Large intestine (tissue), 3 donors: ENCODE measurements around the gene LRP11. TPM values are rescaled to one million over a fixed set of nuclear protein-coding genes. Genes with fewer than 3 reads are reported as not detected.
"Not testable (repeated sequence)": the region's sequence is repeated elsewhere in the genome, so short reads cannot be mapped to it uniquely, and the experiment has no call there.

Experiments
- DNase-seq, 2 donors: peaks; one replicate each; pipeline versions ENCODE4 v3.0.0 to v3.0.0-alpha.2; 2013
- H3K27ac ChIP-seq: one replicate; pipeline ENCODE4 v1.5.1; 2013; ENCODE audit warnings: low read length
- H3K27me3 ChIP-seq: 2 replicates; pipeline ENCODE4 v1.6.1; 2013; ENCODE audit warnings: low read length; ENCODE audit not compliant: control insufficient read depth, insufficient read depth
- H3K36me3 ChIP-seq: 2 replicates; pipeline ENCODE4 v1.6.1; 2013; ENCODE audit warnings: low read length; ENCODE audit not compliant: control insufficient read depth, insufficient read depth
- H3K4me1 ChIP-seq: one replicate; pipeline ENCODE4 v1.6.1; 2013; ENCODE audit warnings: low read length; ENCODE audit not compliant: control insufficient read depth, insufficient read depth
- H3K4me3 ChIP-seq: one replicate; pipeline ENCODE4 v1.5.1; 2013; ENCODE audit warnings: low read length
- H3K9me3 ChIP-seq: one replicate; pipeline ENCODE4 v1.6.1; 2013; ENCODE audit warnings: mild to moderate bottlenecking, low read depth, low read length, moderate library complexity; ENCODE audit not compliant: control insufficient read depth
- whole genome bisulfite sequencing: methylation state at CpG from one replicate; pipeline ENCODE4 v1.1.5; 2013; ENCODE audit warnings: low lambda C conversion rate; ENCODE audit not compliant: insufficient coverage; 5-methylcytosine and 5-hydroxymethylcytosine counted together
- polyA plus RNA-seq: library from polyadenylated mRNA; unstranded; fragments of 120-200 nt; gene quantifications from one replicate; pipeline ENCODE4 v1.2.1, GENCODE V29; 2013

LRP11 gene
- polyA plus RNA-seq, 1 donor: 28.8 TPM

DNA sequence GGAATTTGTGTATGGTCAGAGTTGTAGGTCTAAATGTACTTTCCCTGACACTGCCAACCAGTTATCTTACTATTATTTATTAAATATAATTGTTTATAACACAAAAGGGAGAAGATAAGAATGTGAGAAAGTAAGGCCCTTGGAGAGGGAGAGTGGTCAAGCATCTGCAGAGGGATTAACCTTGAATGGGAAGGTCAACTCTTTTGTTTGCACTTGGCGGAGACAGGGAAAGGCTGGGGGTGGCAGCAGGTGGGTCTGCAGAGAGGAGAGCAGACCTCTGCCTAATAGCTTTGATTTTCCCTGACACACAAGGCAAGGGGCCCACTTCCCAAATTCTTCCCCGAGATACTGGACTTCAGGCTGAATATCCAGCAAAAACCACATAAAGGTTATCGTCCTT is 4.2 kb downstream of the LRP11 start:
- H3K4me1 ChIP-seq: no peaks in the 10 kb centered on the region
- H3K27me3 ChIP-seq: no peaks in the 10 kb centered on the region
- no peak overlapping the region for H3K27ac ChIP-seq
- no peak overlapping the region for H3K4me3 ChIP-seq
- DNase-seq: no peak
- no CpG with 5 or more reads among the region's 3 CpGs for WGBS
- H3K9me3 ChIP-seq: no peaks in the 10 kb centered on the region
- no peaks in the 10 kb centered on the region for H3K36me3 ChIP-seq

DNA sequence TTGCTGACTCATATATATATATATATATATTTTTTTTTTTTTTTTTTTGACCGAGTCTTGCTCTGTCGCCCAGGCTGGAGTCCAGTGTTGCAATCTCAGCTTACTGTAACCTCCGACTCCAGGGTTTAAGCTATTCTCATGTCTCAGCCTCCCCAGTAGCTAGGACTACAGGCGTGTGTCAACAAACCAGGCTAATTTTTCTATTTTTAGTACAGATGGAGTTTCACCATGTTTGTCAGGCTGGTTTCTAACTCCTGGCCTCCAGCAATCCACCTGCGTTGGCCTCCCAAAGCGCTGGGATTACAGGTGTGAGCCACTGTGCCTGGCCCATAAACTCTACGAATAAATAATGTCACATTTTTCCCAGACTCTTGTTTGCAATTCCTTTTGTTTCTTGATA is 4.8 kb downstream of the LRP11 start:
- DNase-seq: peak in 1 of 2 donors; percentile 20
- WGBS: 83% methylated on average over 1 of the region's 7 CpGs
- no peaks in the 10 kb centered on the region for H3K4me1 ChIP-seq
- H3K27ac ChIP-seq: no peak overlapping the region
- no peak overlapping the region for H3K4me3 ChIP-seq
- H3K36me3 ChIP-seq: no peaks in the 10 kb centered on the region
- H3K9me3 ChIP-seq: no peaks in the 10 kb centered on the region
- H3K27me3 ChIP-seq: no peaks in the 10 kb centered on the region

DNA sequence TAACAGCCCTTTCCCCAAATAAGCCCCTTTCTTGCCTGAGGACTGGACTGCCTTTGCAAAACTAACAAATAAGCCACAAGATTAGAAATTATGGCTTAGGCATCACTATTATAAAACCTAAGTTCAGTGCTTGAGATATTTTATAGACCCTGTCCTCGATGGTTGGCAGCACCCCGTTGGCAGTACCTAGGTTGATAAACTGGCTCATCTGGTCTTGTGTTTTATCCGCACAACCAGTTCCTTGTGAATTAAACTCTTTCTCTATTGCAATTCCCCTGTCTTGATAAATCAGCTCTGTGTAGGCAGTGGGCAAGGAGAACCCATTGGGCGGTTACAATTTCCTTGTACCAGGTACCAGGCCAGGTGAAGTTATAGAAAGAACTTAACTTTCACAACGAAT is 6.6 kb downstream of the LRP11 start:
- Histone ChIP-seq H3K27me3 (no peaks in the 10 kb centered on the region), H3K4me1 (no peaks in the 10 kb centered on the region), H3K9me3 (no peaks in the 10 kb centered on the region), H3K4me3 (no peak overlapping the region), H3K36me3 (no peaks in the 10 kb centered on the region), H3K27ac (no peak overlapping the region)
- no CpG with 5 or more reads among the region's 5 CpGs for WGBS
- DNase-seq: no peak

DNA sequence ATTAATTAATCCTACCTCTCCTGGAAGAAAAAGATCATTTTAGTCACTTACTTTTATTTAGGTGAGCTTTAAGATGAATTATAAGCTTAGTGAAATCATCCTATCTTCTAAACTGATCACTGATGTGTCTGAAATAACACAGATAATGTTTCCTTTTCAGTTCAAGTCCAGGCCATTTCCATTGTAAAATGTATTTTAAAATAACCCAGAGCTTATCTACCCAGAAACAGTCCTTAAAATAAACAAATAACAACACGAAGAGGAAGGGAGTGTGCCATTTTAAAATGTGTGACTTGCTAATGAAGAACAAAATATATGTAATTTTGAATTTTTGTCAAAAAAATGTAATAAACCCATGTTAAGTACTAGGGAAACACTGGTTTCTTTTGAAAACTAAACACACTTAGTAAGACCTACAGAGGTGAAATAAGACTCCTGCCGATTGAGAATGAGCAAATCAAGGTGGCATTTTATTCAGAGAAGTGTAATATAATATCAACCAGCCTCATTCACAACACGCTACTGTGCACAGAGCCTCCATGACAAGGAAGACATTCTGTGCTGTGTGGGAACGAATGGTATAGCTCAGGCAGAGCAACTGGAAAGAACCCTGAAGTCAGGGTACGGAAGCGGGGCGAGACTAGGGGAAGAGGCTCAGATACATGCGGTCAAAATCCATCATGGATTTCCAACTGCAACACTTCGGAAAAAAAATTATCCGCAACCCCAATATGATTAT is 7.7 kb downstream of the LRP11 start:
- Histone ChIP-seq H3K4me1 (no peaks in the 10 kb centered on the region), H3K27ac (no peak overlapping the region), H3K36me3 (no peaks in the 10 kb centered on the region), H3K4me3 (no peak overlapping the region), H3K27me3 (no peaks in the 10 kb centered on the region), H3K9me3 (no peaks in the 10 kb centered on the region)
- WGBS: 84% methylated on average over 8 of the region's 10 CpGs
- no peak for DNase-seq

DNA sequence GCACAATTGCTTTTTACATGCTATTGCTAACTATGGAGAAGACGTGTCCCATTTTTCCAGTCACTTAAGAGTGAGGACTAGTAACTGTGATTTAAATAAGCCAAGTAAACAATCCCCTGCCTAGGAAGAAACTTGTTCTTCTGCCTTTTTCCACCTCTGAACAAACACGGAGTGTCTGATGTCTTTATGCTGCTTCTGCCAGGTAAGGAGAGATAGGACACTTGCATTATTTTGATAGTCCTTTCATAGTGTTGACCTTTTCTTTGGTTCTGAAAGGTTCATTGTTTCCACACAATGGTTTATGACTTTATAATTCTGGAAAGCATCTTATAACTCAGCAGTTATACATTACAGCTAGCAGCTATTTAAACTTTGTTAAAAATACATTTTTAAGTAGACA is 8.4 kb downstream of the LRP11 start:
- WGBS: 67% methylated on average over 1 of the region's 2 CpGs
- no peaks in the 10 kb centered on the region for H3K9me3 ChIP-seq
- no peak for DNase-seq
- H3K36me3 ChIP-seq: no peaks in the 10 kb centered on the region
- no peak overlapping the region for H3K27ac ChIP-seq
- H3K4me1 ChIP-seq: no peaks in the 10 kb centered on the region
- no peak overlapping the region for H3K4me3 ChIP-seq
- H3K27me3 ChIP-seq: no peaks in the 10 kb centered on the region

DNA sequence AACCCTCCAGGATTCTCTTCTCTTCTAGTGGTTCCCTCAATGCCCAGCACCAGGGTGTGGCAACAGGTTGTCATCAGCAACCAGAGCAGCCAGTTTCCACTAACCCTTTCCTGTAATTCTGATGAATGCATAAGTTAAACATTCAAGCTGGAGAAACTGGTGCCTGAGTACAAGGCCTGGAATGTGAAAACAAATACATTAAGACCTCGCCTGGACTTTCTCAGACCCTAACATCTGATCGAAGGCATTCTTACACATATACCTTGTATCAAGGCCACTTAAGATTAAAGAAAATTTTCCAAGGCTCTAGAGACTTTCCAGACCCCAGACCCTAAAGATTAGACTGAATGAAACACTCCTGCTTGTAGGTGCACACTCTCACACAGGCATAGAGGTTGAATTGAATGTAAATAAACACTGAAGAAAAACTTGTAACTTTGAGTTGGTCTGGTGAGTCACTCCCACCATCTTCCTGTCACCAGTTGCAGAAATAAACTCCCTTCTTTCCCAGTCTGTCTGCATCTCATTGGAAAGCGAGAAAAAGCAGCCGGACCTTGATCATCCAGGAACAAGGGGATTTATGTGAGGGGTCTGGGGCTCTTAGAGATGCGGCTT is 9.0 kb downstream of the LRP11 start:
- no peaks in the 10 kb centered on the region for H3K27me3 ChIP-seq
- no peak overlapping the region for H3K27ac ChIP-seq
- DNase-seq: no peak
- H3K36me3 ChIP-seq: no peaks in the 10 kb centered on the region
- H3K4me3 ChIP-seq: no peak overlapping the region
- no peaks in the 10 kb centered on the region for H3K9me3 ChIP-seq
- H3K4me1 ChIP-seq: no peaks in the 10 kb centered on the region
- WGBS: no CpG with 5 or more reads among the region's 5 CpGs

DNA sequence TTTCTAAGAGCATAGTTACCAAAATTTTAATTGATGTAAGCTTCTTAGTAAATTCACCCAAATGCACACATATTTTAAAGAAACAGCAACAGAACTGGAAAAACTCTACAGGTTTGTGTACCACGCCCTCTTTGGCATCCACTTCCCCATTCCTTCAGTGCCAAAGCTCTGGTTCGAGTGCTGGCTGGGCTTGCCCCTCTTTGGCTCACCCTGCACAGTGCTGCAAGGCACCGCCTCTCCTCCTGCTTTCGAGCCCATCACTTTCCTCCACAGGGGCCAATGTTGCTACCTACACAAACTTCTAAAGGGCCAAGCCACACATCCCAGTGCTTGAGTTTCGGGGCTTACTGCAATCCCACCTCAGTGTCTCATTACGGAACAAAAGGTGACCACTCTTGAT is 9.6 kb downstream of the LRP11 start:
- Histone ChIP-seq H3K4me3 (no peak overlapping the region), H3K4me1 (no peaks in the 10 kb centered on the region), H3K9me3 (no peaks in the 10 kb centered on the region), H3K27me3 (no peaks in the 10 kb centered on the region), H3K27ac (no peak overlapping the region), H3K36me3 (no peaks in the 10 kb centered on the region)
- no peak for DNase-seq
- WGBS: no CpG with 5 or more reads among the region's 6 CpGs

DNA sequence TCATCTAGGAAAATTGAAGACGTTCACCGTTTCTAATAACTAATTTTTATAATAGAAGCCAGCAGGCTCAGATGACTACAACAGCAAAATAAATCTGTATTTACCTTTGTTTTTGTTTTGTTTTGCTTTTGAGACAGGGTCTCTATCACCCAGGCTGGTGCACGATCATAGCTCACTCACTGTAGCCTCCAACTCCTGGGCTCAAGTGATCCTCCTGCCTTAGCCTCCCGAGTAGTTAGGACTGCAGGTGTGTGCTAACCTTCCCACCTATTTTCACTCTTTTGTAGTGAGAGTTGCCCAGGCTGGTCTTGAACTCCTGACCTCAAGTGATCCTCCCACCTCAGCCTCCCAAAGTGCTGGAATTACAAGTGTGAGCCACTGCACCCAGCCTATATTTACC is 10.1 kb downstream of the LRP11 start:
- not testable (repeated sequence) for H3K27ac ChIP-seq, H3K4me3 ChIP-seq, H3K4me1 ChIP-seq, H3K9me3 ChIP-seq, H3K36me3 ChIP-seq, DNase-seq, H3K27me3 ChIP-seq
- no CpG with 5 or more reads among the region's 4 CpGs for WGBS

DNA sequence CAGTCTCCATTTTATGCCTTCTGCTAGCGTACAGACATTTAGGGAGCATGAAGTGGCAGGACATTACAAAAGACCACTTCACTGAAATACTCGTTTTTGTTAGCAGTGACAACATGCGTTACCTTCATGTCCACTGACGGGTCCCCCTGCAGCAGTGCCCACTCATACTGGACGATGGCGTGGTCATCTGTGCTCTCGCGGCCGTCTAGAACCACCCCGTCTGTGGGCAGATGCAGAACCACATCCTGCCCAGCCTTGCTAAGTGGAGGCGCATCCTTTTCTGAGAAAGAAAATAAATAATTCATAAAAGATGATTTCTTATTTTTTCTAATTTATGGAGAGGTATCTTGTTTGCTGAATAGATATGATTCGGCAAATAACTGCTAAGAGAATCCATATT is 11.3 kb downstream of the LRP11 start:
- H3K27ac ChIP-seq: no peak overlapping the region
- no peaks in the 10 kb centered on the region for H3K9me3 ChIP-seq
- no peaks in the 10 kb centered on the region for H3K27me3 ChIP-seq
- no peak overlapping the region for H3K4me3 ChIP-seq
- DNase-seq: no peak
- H3K4me1 ChIP-seq: peaks cover 2% of the 10 kb centered on the region
- 93% methylated on average over 2 of the region's 12 CpGs for WGBS
- no peaks in the 10 kb centered on the region for H3K36me3 ChIP-seq

DNA sequence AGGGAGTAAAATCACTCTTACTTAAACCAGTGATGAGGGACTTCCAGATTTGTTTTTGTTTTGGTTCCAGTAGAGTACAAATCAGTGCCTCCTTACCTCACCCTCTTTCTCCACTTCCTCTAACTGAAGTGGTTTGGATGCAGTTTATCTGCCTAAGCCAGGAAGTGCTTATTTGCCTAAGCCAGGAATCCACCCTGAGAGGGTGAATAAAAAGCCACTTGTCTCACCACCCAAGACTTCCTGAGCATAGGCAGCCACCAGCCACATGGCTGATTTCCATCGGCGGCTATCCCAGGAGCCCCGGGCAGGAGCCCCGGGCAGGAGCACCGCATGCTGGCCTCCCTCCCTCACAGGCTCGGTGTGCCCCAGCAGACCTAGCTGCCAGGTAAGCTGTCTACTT is 12.0 kb downstream of the LRP11 start:
- no peak for DNase-seq

More for the DNA sequence above, 12.0 kb downstream of the LRP11 start:
- H3K4me3 ChIP-seq: no peak overlapping the region
- no peak overlapping the region for H3K27ac ChIP-seq
- no CpG with 5 or more reads among the region's 6 CpGs for WGBS
- H3K36me3 ChIP-seq: no peaks in the 10 kb centered on the region
- H3K27me3 ChIP-seq: no peaks in the 10 kb centered on the region
- H3K9me3 ChIP-seq: no peaks in the 10 kb centered on the region
- peaks cover 6% of the 10 kb centered on the region for H3K4me1 ChIP-seq
